GM19455 (cell line): ENCODE data around the gene DPY19L3.
A peak's percentile ranks its signal among the peaks of the same experiment; 100 is the strongest.
"Not testable (repeated sequence)": the region's sequence is repeated elsewhere in the genome, so short reads cannot be mapped to it uniquely, and the experiment has no call there.

ENCODE experiments used
- ATAC-seq: cut with Tn5 transposase; IDR thresholded peaks from one replicate; pipeline ENCODE4 v1.9.1; 2021; ENCODE audit not compliant: unreplicated experiment

DPY19L3 gene

GRCh38 chr19:32396046-32396652 lies 9.4 kb upstream of the DPY19L3 start:
- no peak for ATAC-seq

- no peak for ATAC-seq
These were observed 7.9 kb upstream of the DPY19L3 start for GRCh38 chr19:32397671-32398101.

GRCh38 chr19:32401992-32402391 lies 3.6 kb upstream of the DPY19L3 start:
- no peak for ATAC-seq

DNA sequence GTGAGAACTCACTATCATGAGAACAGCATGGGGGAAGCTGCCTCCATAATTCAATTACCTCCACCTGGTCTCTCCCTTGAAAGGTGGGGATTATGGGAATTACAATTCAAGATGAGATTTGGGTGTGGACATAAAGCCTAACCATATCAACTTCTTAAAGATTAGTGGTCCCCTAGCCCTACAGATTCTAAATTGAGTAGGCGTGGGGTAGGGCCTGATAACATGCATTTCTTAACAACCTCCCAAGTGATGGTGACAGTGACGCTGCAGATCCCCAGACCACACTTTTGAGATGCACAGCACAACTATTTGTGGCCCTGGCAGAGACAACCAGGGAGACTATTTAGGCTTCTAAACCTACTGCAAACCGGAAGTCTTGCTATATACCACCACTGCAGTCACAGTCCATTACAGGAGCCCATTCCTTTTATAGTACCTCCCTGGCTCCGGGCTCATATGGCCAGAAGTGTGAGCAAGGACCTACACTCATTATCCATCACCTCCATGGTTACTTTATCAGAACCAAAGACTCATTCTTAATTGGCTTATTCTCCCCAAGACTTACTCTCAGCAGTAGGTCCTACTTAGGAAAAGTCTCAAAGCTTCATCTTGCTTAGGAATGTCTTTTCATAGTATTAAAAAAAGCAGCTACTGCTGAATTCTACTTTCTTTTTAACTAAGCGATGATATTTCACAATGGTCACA lies 2.1 kb upstream of the DPY19L3 start:
- ATAC-seq = no peak

DNA sequence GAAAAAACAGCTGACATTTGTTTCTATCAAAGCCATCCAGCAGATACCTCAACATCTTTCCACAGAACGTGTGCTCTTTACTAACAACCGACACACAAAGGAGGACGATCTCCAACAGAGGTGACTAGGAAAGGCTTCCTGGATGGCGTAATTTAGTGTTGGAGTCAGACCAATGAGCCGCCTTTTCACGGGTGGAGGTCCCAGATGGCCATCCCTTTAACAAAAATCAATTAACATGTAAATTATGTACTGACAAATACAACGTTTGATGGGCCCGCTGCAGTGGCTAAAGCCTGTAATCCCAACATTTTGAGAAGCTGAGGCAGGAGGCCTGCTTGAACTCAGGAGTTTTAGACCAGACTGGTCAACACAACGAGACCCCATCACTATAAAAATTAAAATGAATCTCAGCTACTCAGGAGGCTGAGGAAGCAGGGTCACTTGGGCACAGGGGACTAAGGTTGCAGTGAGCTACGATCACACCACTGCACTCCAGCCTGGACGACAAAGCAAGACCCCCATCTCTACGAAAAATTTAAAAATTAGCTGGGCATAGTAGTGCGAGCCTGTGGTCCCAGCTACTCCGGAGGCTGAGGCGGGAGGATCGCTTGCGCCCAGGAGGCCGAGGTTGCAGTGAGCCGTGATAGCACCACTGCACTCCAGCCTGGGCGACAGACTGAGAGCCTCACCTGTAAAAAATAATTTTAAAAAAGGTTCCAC lies 1.2 kb upstream of the DPY19L3 start:
- no peak for ATAC-seq

DNA sequence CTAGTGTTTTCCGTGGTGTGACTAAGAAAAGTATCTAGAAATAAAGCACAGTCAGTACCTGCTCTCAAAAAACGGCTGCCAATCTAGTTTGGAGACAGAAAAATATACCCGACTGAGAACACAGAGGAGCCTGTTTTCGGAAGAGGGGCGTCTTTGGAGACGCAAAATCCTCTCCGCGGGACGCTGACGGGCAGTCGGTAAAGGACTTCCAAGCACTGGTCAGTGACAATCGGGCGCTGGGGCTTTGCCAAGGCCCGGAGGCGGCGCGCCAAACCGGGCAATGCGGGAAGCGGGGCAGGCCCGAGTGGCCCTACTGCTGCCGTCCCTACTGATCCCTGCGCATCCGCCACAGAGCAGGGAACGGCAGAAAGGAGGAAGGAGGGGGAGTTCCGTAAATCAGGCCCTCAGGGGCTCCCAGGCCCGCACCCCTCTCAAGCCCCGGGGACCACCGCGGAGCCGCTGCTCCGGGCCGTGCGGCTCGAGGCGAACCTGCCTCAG lies 588 bp upstream of the DPY19L3 start:
- ATAC-seq = peak; percentile 20

- no peak for ATAC-seq
These were observed 812 bp downstream of the DPY19L3 start for GRCh38 chr19:32406161-32407003.

GRCh38 chr19:32407004-32407992 lies 1.7 kb downstream of the DPY19L3 start:
- no peak for ATAC-seq

- ATAC-seq = no peak
These were observed 9.7 kb downstream of the DPY19L3 start for GRCh38 chr19:32415246-32415645.

GRCh38 chr19:32415669-32416068 lies 10.1 kb downstream of the DPY19L3 start:
- no peak for ATAC-seq

- no peak for ATAC-seq
These were observed 11.3 kb downstream of the DPY19L3 start for GRCh38 chr19:32416749-32417456.

GRCh38 chr19:32418155-32418554 lies 12.6 kb downstream of the DPY19L3 start:
- no peak for ATAC-seq

DNA sequence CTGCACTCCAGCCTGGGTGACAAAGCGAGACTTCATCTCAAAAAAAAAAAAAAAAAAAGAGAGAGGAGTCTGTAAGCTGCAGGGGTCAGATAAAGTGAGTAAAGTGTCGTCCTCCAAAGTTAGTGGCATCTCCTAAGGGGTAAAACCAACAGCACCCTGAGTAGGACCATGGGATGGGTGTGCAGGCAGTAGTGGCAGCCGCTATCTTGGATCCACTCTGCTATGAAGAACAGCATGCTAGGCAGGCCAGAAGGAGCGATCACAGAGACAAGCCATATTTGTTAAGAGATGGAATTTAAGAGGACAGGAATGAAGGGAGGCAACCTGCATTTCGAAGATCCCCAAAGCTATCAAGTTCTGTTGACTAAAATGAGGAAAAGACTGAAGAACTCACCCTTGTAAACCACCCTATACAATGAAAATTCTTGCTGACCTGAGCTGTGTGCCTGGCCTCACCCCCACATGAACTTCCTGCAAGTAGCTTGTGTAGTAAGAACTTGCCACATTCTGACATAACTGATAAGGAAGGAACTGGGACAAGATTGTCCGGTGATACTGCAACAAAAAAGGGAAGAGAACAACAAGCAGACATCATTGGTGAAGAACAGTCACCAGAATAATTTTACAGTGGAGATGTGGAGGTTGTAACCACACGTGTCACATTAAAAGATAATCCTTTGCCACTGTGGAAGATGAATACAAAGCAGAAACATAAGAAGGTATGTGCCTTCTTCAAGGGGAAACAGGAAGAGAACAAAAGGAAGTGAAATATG lies 16.2 kb downstream of the DPY19L3 start:
- no peak for ATAC-seq

DNA sequence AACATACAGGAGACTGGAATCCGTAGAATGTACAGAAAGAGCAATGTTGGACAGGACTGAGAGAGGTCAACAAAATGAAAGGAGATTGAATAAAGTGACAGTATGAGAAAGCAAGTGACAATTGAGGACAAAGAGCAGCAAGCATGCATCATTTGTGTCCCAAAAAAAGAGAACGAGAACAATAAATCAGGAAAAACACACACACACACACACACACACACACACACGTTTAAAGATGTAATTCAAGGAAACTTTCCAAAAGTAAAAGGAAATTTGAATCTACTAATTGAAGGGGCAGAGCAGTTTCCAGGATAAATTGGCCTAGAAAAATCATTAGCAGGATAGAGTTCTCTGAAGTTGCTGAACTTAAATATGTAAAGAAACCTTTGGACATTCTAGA lies 16.9 kb downstream of the DPY19L3 start:
- no peak for ATAC-seq

- not testable (repeated sequence) for ATAC-seq
These were observed 18.4 kb downstream of the DPY19L3 start for GRCh38 chr19:32423944-32424343.

DNA sequence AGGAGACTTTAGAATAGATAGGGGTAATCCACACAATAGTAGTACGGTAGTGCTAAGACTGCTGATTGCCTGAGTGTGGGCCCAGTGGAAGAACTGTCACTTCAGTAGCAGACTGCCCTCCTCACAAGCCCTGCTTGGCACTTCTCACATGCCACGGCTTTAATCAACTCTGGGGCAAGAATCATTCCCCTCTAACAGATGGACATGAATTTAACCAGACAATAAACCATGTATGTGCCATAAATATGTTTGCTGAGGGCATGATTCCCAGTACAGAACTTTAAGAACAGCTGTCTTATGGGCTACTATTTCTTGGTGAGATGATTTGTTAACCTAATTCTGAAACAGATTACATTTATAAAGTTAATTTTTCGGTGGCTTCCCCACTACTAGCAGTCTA lies 22.0 kb downstream of the DPY19L3 start:
- no peak for ATAC-seq

DNA sequence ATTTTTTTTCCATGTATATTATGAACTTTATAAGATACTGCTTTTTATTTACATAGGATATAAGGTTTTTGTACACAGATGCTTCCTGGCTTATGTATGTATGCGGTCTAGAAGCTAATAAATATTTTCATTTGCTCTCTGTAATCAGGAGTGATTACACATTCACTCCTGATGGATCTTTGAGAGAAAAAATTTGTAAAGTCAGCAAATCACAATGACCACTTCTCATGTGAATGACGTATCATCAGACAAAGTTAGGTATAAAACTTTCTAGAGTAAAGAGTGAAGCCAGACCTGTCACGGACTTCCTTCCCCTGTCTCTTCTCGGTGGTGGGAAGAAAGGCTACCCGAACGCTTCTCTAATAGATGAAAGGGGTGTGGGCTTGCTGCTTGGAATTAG lies 31.1 kb downstream of the DPY19L3 start:
- ATAC-seq = no peak

DNA sequence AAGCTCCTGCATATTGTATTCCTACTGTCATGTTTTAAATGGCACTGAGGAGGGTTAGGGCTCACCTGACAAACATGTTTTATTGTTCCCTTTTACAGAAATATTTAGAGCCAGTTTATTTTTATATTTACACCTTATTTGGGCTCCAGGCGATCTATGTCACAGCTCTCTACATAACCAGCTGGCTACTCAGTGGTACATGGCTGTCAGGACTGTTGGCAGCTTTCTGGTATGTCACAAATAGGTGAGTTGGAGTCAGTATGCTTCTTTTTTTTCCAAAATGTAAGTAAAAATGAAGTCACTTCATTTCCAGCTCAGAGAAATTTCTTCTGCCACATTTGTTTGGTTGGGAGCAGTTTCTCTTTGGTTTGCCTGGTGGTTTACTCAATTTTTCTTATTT lies 31.5 kb downstream of the DPY19L3 start:
- no peak for ATAC-seq

DNA sequence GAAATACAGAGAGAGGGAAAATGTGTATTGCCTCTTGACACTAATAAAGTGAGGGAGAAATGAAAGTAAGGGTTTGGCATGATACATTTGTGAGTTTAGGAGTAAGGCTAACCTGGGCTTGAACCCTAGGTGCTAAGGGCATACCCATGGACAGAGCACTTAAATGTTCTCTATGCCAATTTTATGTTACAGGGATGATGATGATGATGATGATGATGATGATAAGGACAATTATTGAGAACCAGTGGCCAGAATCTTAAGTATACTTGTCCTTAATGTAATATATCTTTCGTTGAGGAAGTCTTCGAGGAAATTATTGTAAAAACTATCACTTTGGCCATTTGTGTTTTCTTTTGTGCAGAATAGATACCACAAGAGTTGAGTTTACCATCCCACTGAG lies 33.2 kb downstream of the DPY19L3 start:
- ATAC-seq = no peak
